Activated T-helper 17 cell treated with anti-CD3 and anti-CD28 coated beads, Interleukin-2, amount 50 U/mL, for 72 hours (primary cell): ENCODE results near the gene MAML2. TPM values are rescaled to one million over a fixed set of nuclear protein-coding genes. Genes with fewer than 3 reads are reported as not detected.
A peak's percentile ranks its signal among the peaks of the same experiment; 100 is the strongest.

ENCODE experiments used
- ATAC-seq: fragments of 150-1000 bp; cut with Tn5 transposase; replicated peaks from 2 replicates; pipeline ENCODE4 v1.10.0; 2021; ENCODE audit warnings: mild to moderate bottlenecking, moderate library complexity
- H3K27ac Mint-ChIP-seq: one replicate; pipeline ENCODE4 v1.8.0; 2022; ENCODE audit warnings: mixed read lengths
- H3K27me3 Mint-ChIP-seq: one replicate; pipeline ENCODE4 v1.8.0; 2022; ENCODE audit warnings: mixed read lengths
- H3K36me3 Mint-ChIP-seq: one replicate; pipeline ENCODE4 v1.8.0; 2022; ENCODE audit warnings: low read depth, mild to moderate bottlenecking, mixed read lengths
- H3K4me1 Mint-ChIP-seq: one replicate; pipeline ENCODE4 v1.8.0; 2022; ENCODE audit warnings: mixed read lengths
- H3K4me3 Mint-ChIP-seq: one replicate; pipeline ENCODE4 v1.8.0; 2022; ENCODE audit warnings: mild to moderate bottlenecking, mixed read lengths
- H3K9me3 Mint-ChIP-seq: one replicate; pipeline ENCODE4 v1.8.0; 2022; ENCODE audit warnings: mixed read lengths
- total RNA-seq, 2 donors: library from RNA; stranded (reverse); gene quantifications; one replicate each; pipeline ENCODE4 v1.2.3, GENCODE V29; 2022

MAML2 gene
- total RNA-seq, 2 donors from 2014 or later: 11.2 to 17.4 TPM

GRCh38 chr11:96254087-96254486, 88.9 kb downstream of the MAML2 start:
- H3K4me3 Mint-ChIP-seq: peak overlapping the region; percentile 68
- peak; percentile 56 for ATAC-seq
- peak overlapping the region; percentile 51 for H3K27ac Mint-ChIP-seq
- H3K4me1 Mint-ChIP-seq: peaks cover 59% of the 10 kb centered on the region
- peaks cover 2% of the 10 kb centered on the region for H3K9me3 Mint-ChIP-seq
- no peaks in the 10 kb centered on the region for H3K27me3 Mint-ChIP-seq
- H3K36me3 Mint-ChIP-seq: no peaks in the 10 kb centered on the region

GRCh38 chr11:96246718-96247552, 96.1 kb downstream of the MAML2 start:
- Mint-ChIP-seq H3K4me1 (peaks cover 32% of the 10 kb centered on the region), H3K9me3 (peaks cover 3% of the 10 kb centered on the region), H3K27me3 (no peaks in the 10 kb centered on the region), H3K4me3 (peak overlapping the region; percentile 52), H3K27ac (peak overlapping the region; percentile 1), H3K36me3 (no peaks in the 10 kb centered on the region)
- peak; percentile 43 for ATAC-seq

GRCh38 chr11:96242971-96243647, 99.9 kb downstream of the MAML2 start:
- ATAC-seq: peak; percentile 86
- Mint-ChIP-seq H3K27me3 (no peaks in the 10 kb centered on the region), H3K27ac (peak overlapping the region; percentile 86), H3K36me3 (no peaks in the 10 kb centered on the region), H3K4me1 (peaks cover 26% of the 10 kb centered on the region), H3K9me3 (no peaks in the 10 kb centered on the region), H3K4me3 (peak overlapping the region; percentile 86)

- peaks cover 21% of the 10 kb centered on the region for H3K4me1 Mint-ChIP-seq
- no peaks in the 10 kb centered on the region for H3K36me3 Mint-ChIP-seq
- no peaks in the 10 kb centered on the region for H3K9me3 Mint-ChIP-seq
- H3K27me3 Mint-ChIP-seq: no peaks in the 10 kb centered on the region
- ATAC-seq: no peak
- peak overlapping the region; percentile 86 for H3K4me3 Mint-ChIP-seq
- peak overlapping the region; percentile 86 for H3K27ac Mint-ChIP-seq
Observed at GRCh38 chr11:96242191-96242847, 100.7 kb downstream of the MAML2 start.

- H3K27ac Mint-ChIP-seq: no peak overlapping the region
- no peak overlapping the region for H3K4me3 Mint-ChIP-seq
- ATAC-seq: no peak
Observed at GRCh38 chr11:96241331-96241841, 101.6 kb downstream of the MAML2 start.

GRCh38 chr11:96238563-96239135, 104.3 kb downstream of the MAML2 start:
- H3K9me3 Mint-ChIP-seq: no peaks in the 10 kb centered on the region
- ATAC-seq: no peak
- no peaks in the 10 kb centered on the region for H3K27me3 Mint-ChIP-seq
- peaks cover 15% of the 10 kb centered on the region for H3K36me3 Mint-ChIP-seq
- no peak overlapping the region for H3K4me3 Mint-ChIP-seq
- no peak overlapping the region for H3K27ac Mint-ChIP-seq
- peaks cover 25% of the 10 kb centered on the region for H3K4me1 Mint-ChIP-seq

More at GRCh38 chr11:96241331-96241841, 101.6 kb downstream of the MAML2 start:
- Mint-ChIP-seq H3K9me3 (no peaks in the 10 kb centered on the region), H3K4me1 (peaks cover 15% of the 10 kb centered on the region), H3K36me3 (no peaks in the 10 kb centered on the region), H3K27me3 (no peaks in the 10 kb centered on the region)

GRCh38 chr11:96237766-96238266, 105.2 kb downstream of the MAML2 start:
- ATAC-seq: no peak
- Mint-ChIP-seq H3K4me1 (peaks cover 21% of the 10 kb centered on the region), H3K9me3 (no peaks in the 10 kb centered on the region), H3K36me3 (peaks cover 16% of the 10 kb centered on the region), H3K4me3 (no peak overlapping the region), H3K27ac (no peak overlapping the region), H3K27me3 (no peaks in the 10 kb centered on the region)

GRCh38 chr11:96235751-96236150, 107.2 kb downstream of the MAML2 start:
- no peaks in the 10 kb centered on the region for H3K27me3 Mint-ChIP-seq
- peak overlapping the region; percentile 92 for H3K27ac Mint-ChIP-seq
- peaks cover 16% of the 10 kb centered on the region for H3K36me3 Mint-ChIP-seq
- H3K4me3 Mint-ChIP-seq: peak overlapping the region; percentile 78
- H3K4me1 Mint-ChIP-seq: peaks cover 20% of the 10 kb centered on the region
- ATAC-seq: peak; percentile 99
- H3K9me3 Mint-ChIP-seq: no peaks in the 10 kb centered on the region

GRCh38 chr11:96234866-96235441, 108.0 kb downstream of the MAML2 start:
- H3K27me3 Mint-ChIP-seq: no peaks in the 10 kb centered on the region
- H3K27ac Mint-ChIP-seq: peak overlapping the region; percentile 92
- H3K4me3 Mint-ChIP-seq: peak overlapping the region; percentile 78
- peaks cover 16% of the 10 kb centered on the region for H3K36me3 Mint-ChIP-seq
- no peaks in the 10 kb centered on the region for H3K9me3 Mint-ChIP-seq
- H3K4me1 Mint-ChIP-seq: peaks cover 20% of the 10 kb centered on the region
- ATAC-seq: peak; percentile 2

- H3K4me1 Mint-ChIP-seq: peaks cover 36% of the 10 kb centered on the region
- H3K4me3 Mint-ChIP-seq: no peak overlapping the region
- no peak overlapping the region for H3K27ac Mint-ChIP-seq
- no peak for ATAC-seq
- no peaks in the 10 kb centered on the region for H3K9me3 Mint-ChIP-seq
- H3K27me3 Mint-ChIP-seq: no peaks in the 10 kb centered on the region
- peaks cover 21% of the 10 kb centered on the region for H3K36me3 Mint-ChIP-seq
Observed at GRCh38 chr11:96232132-96232531, 110.9 kb downstream of the MAML2 start.

GRCh38 chr11:96230686-96231085, 112.3 kb downstream of the MAML2 start:
- Mint-ChIP-seq H3K9me3 (no peaks in the 10 kb centered on the region), H3K4me1 (peaks cover 38% of the 10 kb centered on the region), H3K27ac (no peak overlapping the region), H3K36me3 (peaks cover 21% of the 10 kb centered on the region), H3K27me3 (no peaks in the 10 kb centered on the region), H3K4me3 (no peak overlapping the region)
- ATAC-seq: no peak

GRCh38 chr11:96229354-96229977, 113.5 kb downstream of the MAML2 start:
- ATAC-seq: peak; percentile 81
- Mint-ChIP-seq H3K4me3 (peak overlapping the region; percentile 57), H3K27me3 (no peaks in the 10 kb centered on the region), H3K9me3 (no peaks in the 10 kb centered on the region), H3K36me3 (peaks cover 13% of the 10 kb centered on the region), H3K27ac (peak overlapping the region; percentile 74), H3K4me1 (peaks cover 37% of the 10 kb centered on the region)

- H3K4me3 Mint-ChIP-seq: peak overlapping the region; percentile 57
- H3K4me1 Mint-ChIP-seq: peaks cover 39% of the 10 kb centered on the region
- no peaks in the 10 kb centered on the region for H3K9me3 Mint-ChIP-seq
- ATAC-seq: no peak
- H3K27ac Mint-ChIP-seq: peak overlapping the region; percentile 74
- H3K36me3 Mint-ChIP-seq: peaks cover 9% of the 10 kb centered on the region
- no peaks in the 10 kb centered on the region for H3K27me3 Mint-ChIP-seq
Observed at GRCh38 chr11:96228910-96229309, 114.1 kb downstream of the MAML2 start.
